ENCODE results near the gene ARIH2.

The ARIH2 gene

DNA sequence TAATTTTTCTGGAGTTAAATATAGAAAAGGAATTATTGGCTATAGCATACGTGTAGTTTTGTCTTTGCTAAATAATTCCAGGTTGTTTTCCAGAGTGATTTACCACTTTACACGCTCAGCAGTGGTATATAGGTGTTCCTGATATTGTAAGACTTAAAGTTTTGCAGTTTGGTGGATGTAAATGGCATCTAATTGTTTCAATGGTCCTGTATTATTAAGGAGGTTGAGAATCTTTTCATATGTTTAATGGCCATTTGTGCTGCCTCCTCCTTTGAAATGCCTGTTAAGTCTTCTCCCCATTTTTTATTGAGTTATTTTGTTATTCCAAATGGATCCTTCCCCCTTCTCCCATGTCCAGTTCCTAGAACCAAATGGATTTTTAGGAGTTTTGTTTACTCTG lies 44.9 kb downstream of the ARIH2 start:
- TF ChIP-seq, protein P1, sequence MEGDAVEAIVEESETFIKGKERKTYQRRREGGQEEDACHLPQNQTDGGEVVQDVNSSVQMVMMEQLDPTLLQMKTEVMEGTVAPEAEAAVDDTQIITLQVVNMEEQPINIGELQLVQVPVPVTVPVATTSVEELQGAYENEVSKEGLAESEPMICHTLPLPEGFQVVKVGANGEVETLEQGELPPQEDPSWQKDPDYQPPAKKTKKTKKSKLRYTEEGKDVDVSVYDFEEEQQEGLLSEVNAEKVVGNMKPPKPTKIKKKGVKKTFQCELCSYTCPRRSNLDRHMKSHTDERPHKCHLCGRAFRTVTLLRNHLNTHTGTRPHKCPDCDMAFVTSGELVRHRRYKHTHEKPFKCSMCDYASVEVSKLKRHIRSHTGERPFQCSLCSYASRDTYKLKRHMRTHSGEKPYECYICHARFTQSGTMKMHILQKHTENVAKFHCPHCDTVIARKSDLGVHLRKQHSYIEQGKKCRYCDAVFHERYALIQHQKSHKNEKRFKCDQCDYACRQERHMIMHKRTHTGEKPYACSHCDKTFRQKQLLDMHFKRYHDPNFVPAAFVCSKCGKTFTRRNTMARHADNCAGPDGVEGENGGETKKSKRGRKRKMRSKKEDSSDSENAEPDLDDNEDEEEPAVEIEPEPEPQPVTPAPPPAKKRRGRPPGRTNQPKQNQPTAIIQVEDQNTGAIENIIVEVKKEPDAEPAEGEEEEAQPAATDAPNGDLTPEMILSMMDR (IDR thresholded peaks at IDR 0.05; ENCODE audit: borderline replicate concordance, control extremely low read depth, extremely low read depth, insufficient read depth, missing control alignments) = no peak

GRCh38 chr3:48966367-48966766 lies 47.7 kb downstream of the ARIH2 start:
- no peak for DNase-seq (ENCODE audit: low spot score)
- TF ChIP-seq, protein P1 (IDR thresholded peaks at IDR 0.05; ENCODE audit: borderline replicate concordance, control extremely low read depth, extremely low read depth, insufficient read depth, missing control alignments) = no peak
- in situ Hi-C loops (cut with MboI; ENCODE audit: low sequenced_read_pairs, unreplicated experiment) = no loop called here

More for the DNA sequence above, 44.9 kb downstream of the ARIH2 start:
- in situ Hi-C loops (cut with MboI; ENCODE audit: low sequenced_read_pairs, unreplicated experiment) = no loop called here
- DNase-seq (ENCODE audit: low spot score) = no peak

- no peak for DNase-seq (ENCODE audit: low spot score)
- TF ChIP-seq, protein P1 (IDR thresholded peaks at IDR 0.05; ENCODE audit: borderline replicate concordance, control extremely low read depth, extremely low read depth, insufficient read depth, missing control alignments) = no peak
- in situ Hi-C loops (cut with MboI; ENCODE audit: low sequenced_read_pairs, unreplicated experiment) = no loop called here
Observed at GRCh38 chr3:48966876-48967361, 48.3 kb downstream of the ARIH2 start.

- in situ Hi-C loops (cut with MboI; ENCODE audit: low sequenced_read_pairs, unreplicated experiment) = no loop called here
- DNase-seq (ENCODE audit: low spot score) = no peak
- TF ChIP-seq, protein P1 (IDR thresholded peaks at IDR 0.05; ENCODE audit: borderline replicate concordance, control extremely low read depth, extremely low read depth, insufficient read depth, missing control alignments) = no peak
Observed at GRCh38 chr3:48970586-48970985, 51.9 kb downstream of the ARIH2 start.

DNA sequence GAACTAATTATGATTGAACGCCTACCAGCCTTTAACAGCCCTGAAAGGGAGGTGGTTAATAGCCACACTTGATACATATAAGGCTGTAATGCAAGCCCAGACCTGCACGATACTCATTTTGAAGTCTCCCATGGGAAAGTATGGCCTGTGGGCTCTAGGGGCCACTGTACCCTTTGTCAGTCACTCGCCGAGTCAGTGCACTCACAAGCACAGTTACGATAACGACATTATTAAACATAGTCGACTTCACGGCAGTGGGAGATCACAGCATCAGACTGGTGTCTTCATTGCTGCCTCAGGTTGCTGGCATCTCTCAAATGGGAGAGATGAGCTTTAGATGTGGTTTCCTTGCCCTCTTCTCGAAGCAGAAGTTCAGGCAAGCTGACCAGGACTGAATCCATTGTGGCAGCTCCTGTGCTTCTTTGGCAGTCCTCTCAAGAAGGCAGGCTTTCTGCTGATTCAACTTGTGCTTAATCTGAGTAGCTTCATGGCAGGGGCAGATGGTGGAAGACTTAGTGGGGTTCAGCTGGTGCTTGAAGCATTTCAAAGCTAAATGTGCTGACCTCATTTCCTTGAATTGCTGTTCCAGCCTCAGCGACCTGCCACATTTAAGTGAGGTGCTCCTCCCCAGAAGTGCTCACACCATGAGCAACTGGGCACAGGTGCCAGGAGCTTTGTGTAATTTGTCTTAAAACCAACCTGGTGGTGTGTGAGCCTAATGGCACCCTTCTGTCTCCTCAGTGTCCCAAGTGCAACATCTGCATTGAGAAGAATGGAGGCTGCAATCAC lies 55.6 kb downstream of the ARIH2 start:
- no peak for DNase-seq (ENCODE audit: low spot score)
- TF ChIP-seq, protein P1 (IDR thresholded peaks at IDR 0.05; ENCODE audit: borderline replicate concordance, control extremely low read depth, extremely low read depth, insufficient read depth, missing control alignments) = no peak
- in situ Hi-C loops (cut with MboI; ENCODE audit: low sequenced_read_pairs, unreplicated experiment) = no loop called here

- DNase-seq (ENCODE audit: low spot score) = no peak
- TF ChIP-seq, protein P1 (IDR thresholded peaks at IDR 0.05; ENCODE audit: borderline replicate concordance, control extremely low read depth, extremely low read depth, insufficient read depth, missing control alignments) = no peak
- in situ Hi-C loops (cut with MboI; ENCODE audit: low sequenced_read_pairs, unreplicated experiment) = no loop called here
Observed at GRCh38 chr3:48979451-48979850, 60.8 kb downstream of the ARIH2 start.
